HEK293T (cell line): ENCODE measurements around the gene UBE2E2.
"Not testable (repeated sequence)": the region's sequence is repeated elsewhere in the genome, so short reads cannot be mapped to it uniquely, and the experiment has no call there.

Source experiments
- CTCF ChIA-PET: fragments of 350-600 bp; formaldehyde crosslinking; extraction: SDS; loops from one replicate; lab custom pipeline; 2021; ENCODE audit warnings: antibody characterized with exemption, inconsistent platforms; lab: Yijun Ruan, JAX
- POLR2A ChIA-PET: fragments of 350-600 bp; formaldehyde crosslinking; extraction: SDS; loops from one replicate; lab custom pipeline; 2020; ENCODE audit warnings: antibody characterized with exemption, inconsistent platforms; lab: Yijun Ruan, JAX
- DNase-seq: peaks from one replicate; pipeline ENCODE4 v3.0.0; 2012; ENCODE audit warnings: mixed read lengths; ENCODE audit errors: extremely low spot score
- ARNT ChIP-seq: fragments of 450-650 bp; IDR thresholded peaks from 2 replicates; pipeline ENCODE4 v1.6.1; 2017; ENCODE audit warnings: mild to moderate bottlenecking
- BHLHE40 ChIP-seq: fragments of 450-650 bp; IDR thresholded peaks from 2 replicates; pipeline ENCODE4 v1.6.1; 2016; ENCODE audit warnings: mild to moderate bottlenecking, moderate library complexity, borderline replicate concordance
- CTBP1 ChIP-seq: fragments of 450-650 bp; IDR thresholded peaks from 2 replicates; pipeline ENCODE4 v1.6.1; 2016; ENCODE audit warnings: borderline replicate concordance
- ELF4 ChIP-seq: fragments of 450-650 bp; IDR thresholded peaks from 2 replicates; pipeline ENCODE4 v1.6.1; 2017; ENCODE audit warnings: antibody characterized with exemption
- FOXA1 ChIP-seq: fragments of 450-650 bp; IDR thresholded peaks from 2 replicates; pipeline ENCODE4 v1.6.1; 2016; ENCODE audit warnings: mild to moderate bottlenecking
- FOXK2 ChIP-seq: fragments of 450-650 bp; IDR thresholded peaks from 2 replicates; pipeline ENCODE4 v1.6.1; 2016; ENCODE audit warnings: mild to moderate bottlenecking
- FOXM1 ChIP-seq: fragments of 450-650 bp; IDR thresholded peaks from 2 replicates; pipeline ENCODE4 v1.6.1; 2017; ENCODE audit warnings: mild to moderate bottlenecking, borderline replicate concordance
- HDGF ChIP-seq: fragments of 450-650 bp; IDR thresholded peaks from 2 replicates; pipeline ENCODE4 v1.6.1; 2017; ENCODE audit warnings: antibody characterized with exemption, borderline replicate concordance
- L3MBTL2 ChIP-seq: fragments of 450-650 bp; conservative IDR thresholded peaks from 2 replicates; pipeline ENCODE4 v1.6.1; 2016; ENCODE audit warnings: mild to moderate bottlenecking
- LEF1 ChIP-seq: fragments of 450-650 bp; IDR thresholded peaks from 2 replicates; pipeline ENCODE4 v1.6.1; 2017; ENCODE audit warnings: mild to moderate bottlenecking, borderline replicate concordance
- NFRKB ChIP-seq: fragments of 450-650 bp; IDR thresholded peaks from 2 replicates; pipeline ENCODE4 v1.6.1; 2016; ENCODE audit warnings: mild to moderate bottlenecking, moderate library complexity
- SP1 ChIP-seq: fragments of 450-650 bp; IDR thresholded peaks from 2 replicates; pipeline ENCODE4 v1.6.1; 2017
- SUZ12 ChIP-seq: fragments of 450-650 bp; IDR thresholded peaks from 2 replicates; pipeline ENCODE4 v1.6.1; 2016; ENCODE audit warnings: mild to moderate bottlenecking
- TARDBP ChIP-seq: fragments of 450-650 bp; IDR thresholded peaks from 2 replicates; pipeline ENCODE4 v1.6.1; 2016
- ZNF384 ChIP-seq: fragments of 450-650 bp; IDR thresholded peaks from 2 replicates; pipeline ENCODE4 v1.6.1; 2016
- TF ChIP-seq, protein P1 (sequence below): fragments of 450-650 bp; IDR thresholded peaks from 2 replicates; pipeline ENCODE4 v1.6.1; 2016

UBE2E2 gene

DNA sequence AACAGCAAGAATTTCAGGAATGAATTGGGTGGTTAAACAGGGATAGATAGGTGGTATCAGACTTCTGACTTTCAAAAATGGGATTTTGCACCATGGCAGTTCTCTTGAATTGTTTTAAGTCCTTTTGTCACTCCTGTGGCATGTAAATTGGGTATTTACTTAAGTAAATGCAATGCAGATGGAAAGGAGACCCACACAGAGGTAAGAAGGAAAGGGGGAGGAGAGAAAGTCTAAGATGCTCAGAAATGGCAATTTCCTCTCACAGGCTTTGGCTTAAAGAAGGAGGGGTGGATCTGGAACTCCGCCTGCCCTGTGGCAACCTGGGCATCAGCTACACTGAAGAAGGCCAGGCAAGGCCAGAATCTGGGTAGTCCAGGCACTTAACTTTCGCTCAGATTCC, 405.5 kb downstream of the UBE2E2 start:
- no peak for DNase-seq
- ChIA-PET CTCF (no interaction called here), POLR2A (no interaction called here)
- TF ChIP-seq HDGF: no peak
- TF ChIP-seq ELF4: no peak
- no peak for TF ChIP-seq LEF1
- TF ChIP-seq ZNF384: no peak
- TF ChIP-seq FOXM1: no peak
- TF ChIP-seq L3MBTL2: no peak
- TF ChIP-seq SUZ12: no peak
- no peak for TF ChIP-seq SP1
- no peak for TF ChIP-seq NFRKB
- no peak for TF ChIP-seq CTBP1
- no peak for TF ChIP-seq FOXA1
- TF ChIP-seq TARDBP: no peak
- no peak for TF ChIP-seq ARNT
- TF ChIP-seq, protein P1, sequence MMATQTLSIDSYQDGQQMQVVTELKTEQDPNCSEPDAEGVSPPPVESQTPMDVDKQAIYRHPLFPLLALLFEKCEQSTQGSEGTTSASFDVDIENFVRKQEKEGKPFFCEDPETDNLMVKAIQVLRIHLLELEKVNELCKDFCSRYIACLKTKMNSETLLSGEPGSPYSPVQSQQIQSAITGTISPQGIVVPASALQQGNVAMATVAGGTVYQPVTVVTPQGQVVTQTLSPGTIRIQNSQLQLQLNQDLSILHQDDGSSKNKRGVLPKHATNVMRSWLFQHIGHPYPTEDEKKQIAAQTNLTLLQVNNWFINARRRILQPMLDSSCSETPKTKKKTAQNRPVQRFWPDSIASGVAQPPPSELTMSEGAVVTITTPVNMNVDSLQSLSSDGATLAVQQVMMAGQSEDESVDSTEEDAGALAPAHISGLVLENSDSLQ: no peak
- no peak for TF ChIP-seq FOXK2
- TF ChIP-seq BHLHE40: no peak

DNA sequence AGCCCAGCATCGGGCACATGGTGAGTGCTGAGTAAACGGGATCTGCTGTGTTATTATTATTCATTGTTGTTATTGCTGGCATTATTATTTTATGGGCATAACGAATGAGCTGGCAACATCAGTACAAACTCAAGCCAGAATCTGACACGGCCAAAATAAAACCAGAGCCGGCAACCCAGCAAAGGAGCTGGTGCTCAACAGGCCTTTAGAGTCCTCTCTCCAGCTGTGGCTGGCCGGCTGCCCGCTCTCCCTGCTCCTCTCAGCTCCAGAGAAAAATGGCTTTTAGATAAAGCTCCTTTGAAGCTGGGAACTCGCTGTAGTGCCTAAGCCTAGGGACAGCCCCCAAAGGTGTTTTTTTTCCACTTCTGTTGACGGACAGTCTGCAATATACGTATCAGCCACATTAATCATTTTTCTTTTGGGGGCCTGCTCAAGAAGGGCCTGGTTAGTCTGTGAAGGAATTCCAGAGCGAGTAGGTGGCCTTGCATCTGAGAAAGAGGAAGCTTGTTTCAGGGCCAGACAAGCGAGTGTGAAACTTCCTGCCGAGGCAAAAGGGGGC, 408.7 kb downstream of the UBE2E2 start:
- ChIA-PET POLR2A (no interaction called here), CTCF (no interaction called here)
- no peak for TF ChIP-seq SUZ12
- TF ChIP-seq TARDBP: no peak
- no peak for TF ChIP-seq L3MBTL2
- no peak for TF ChIP-seq NFRKB
- TF ChIP-seq FOXK2: no peak
- TF ChIP-seq BHLHE40: no peak
- TF ChIP-seq SP1: no peak
- no peak for TF ChIP-seq FOXM1
- no peak for TF ChIP-seq ARNT
- TF ChIP-seq, protein P1: no peak
- no peak for TF ChIP-seq FOXA1
- no peak for TF ChIP-seq ZNF384
- TF ChIP-seq LEF1: no peak
- TF ChIP-seq HDGF: no peak
- no peak for DNase-seq

DNA sequence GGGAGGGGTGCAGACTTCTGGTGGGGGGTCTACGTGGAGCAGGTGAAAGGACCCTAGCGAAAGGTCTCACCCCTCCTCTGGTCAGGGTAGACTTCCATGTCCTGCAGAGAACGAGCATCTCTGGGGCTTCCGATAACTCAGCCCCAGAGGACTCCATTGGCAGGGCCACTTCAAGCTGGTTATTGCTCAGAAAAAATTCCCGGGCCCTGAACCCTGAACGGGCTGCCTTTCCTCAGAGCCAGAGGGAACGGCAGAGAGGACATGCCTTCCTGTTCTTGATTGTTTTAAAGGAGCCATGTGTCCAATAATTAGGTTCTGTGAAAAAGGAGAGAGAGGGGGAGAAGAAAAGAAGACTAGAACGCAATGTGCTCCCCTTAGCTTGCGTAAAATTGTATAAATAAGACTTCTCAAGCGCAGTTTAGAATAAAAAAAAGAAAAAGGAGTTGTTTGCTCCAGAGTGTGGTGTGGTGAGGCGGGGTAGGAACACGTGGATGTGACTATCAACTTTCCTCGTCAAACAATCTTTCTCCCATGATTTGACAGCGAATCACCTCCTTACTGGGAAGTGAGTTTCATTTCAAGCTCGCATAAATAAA, 409.3 kb downstream of the UBE2E2 start:
- ChIA-PET POLR2A (no interaction called here), CTCF (no interaction called here)

DNA sequence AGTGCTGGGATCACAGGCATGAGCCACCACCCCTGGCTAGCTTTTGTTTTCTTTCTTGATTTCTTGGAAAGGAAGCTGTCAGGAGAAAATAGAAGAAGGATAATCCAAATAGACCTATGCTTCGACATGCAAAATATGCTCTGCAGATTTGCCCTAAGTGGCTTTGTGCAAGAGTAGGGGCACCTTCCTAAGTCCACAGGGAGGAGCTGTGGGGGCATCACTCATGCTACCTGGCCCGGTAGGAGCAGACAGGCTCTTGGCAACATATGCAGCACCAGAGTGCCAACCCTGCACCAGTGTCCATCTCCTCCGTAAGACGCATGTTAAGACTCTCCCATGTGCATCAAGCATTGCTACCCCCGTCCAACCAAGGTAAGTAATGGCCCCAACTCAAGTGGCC, 411.9 kb downstream of the UBE2E2 start:
- no peak for DNase-seq
- no peak for TF ChIP-seq TARDBP
- TF ChIP-seq, protein P1: no peak
- TF ChIP-seq CTBP1: no peak
- ChIA-PET CTCF (no interaction called here), POLR2A (no interaction called here)

More for the DNA sequence above, 409.3 kb downstream of the UBE2E2 start:
- TF ChIP-seq FOXM1: no peak
- no peak; the same call in 1 of the 2 replicates for TF ChIP-seq L3MBTL2
- TF ChIP-seq ELF4: no peak
- no peak for TF ChIP-seq FOXA1
- no peak for TF ChIP-seq FOXK2
- no peak for TF ChIP-seq ZNF384
- TF ChIP-seq NFRKB: no peak
- no peak for TF ChIP-seq ARNT
- no peak for TF ChIP-seq CTBP1
- TF ChIP-seq, protein P1: no peak
- no peak for DNase-seq

DNA sequence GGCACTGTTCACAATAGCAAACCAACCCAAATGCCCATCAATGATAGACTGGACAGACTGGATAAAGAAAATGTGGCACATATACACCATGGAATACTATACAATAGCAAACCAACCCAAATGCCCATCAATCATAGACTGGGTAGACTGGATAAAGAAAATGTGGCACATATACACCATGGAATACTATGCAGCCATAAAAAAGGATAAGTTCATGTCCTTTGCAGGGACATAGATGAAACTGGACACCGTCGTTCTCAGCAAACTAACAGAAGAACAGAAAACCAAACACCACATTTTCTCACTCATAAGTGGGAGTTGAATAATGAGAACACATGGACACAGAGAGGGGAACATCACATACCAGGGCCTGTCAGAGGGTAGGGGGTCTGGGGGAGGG, 415.3 kb downstream of the UBE2E2 start:
- DNase-seq, POLR2A ChIA-PET, CTCF ChIA-PET: not testable (repeated sequence)

DNA sequence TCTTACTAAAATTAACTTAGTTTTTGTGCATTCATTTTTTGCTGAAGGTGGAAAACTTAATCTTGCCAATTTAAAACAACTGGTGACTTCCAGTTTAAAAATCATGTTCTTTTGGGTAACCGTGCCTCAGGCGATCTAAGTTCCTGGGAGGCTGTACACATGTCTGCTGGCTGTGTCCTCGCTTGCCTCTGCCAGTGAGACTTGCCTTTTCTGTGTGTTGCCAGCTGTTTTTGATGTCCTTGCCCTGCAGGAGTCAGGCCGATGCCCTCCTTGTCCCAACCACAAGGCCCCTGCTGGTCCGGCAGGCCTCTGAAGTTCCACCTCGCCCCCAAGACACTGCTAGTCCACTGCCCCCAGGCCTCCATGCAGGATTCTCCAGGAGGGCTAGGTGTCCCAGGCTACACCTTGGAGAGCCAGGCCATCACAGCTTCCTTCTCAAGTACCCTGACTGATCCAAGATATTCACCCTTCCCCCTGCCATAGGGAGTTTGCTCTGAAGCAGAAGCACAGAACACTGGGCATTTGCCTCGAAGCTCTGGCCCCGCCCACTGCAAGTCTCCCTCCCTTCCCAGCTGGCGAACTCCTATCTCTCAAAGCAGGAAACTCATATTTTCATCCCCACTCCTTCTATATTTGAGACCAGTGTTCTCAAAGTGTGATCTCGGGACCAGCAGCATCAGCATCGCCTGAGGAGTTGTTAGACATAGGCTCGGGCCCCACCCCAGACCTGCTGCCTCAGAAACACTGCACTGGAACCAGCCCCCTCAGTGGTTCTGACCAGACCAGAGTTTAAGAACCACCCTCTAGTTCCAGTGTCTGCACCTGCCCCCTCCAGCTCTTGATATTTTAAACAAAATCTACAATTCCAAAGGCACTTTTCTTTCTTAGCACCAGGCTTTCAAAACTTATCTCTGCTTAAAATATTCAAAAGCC, 416.8 kb downstream of the UBE2E2 start:
- ChIA-PET POLR2A (no interaction called here), CTCF (no interaction called here)
- DNase-seq: no peak
- TF ChIP-seq CTBP1: no peak
- no peak for TF ChIP-seq SP1
- no peak for TF ChIP-seq L3MBTL2
- TF ChIP-seq ZNF384: no peak
- no peak for TF ChIP-seq FOXA1
- no peak for TF ChIP-seq BHLHE40
- no peak for TF ChIP-seq LEF1
- no peak for TF ChIP-seq NFRKB
